Measurements from ENCODE around the gene NEU4.

Gene NEU4

DNA sequence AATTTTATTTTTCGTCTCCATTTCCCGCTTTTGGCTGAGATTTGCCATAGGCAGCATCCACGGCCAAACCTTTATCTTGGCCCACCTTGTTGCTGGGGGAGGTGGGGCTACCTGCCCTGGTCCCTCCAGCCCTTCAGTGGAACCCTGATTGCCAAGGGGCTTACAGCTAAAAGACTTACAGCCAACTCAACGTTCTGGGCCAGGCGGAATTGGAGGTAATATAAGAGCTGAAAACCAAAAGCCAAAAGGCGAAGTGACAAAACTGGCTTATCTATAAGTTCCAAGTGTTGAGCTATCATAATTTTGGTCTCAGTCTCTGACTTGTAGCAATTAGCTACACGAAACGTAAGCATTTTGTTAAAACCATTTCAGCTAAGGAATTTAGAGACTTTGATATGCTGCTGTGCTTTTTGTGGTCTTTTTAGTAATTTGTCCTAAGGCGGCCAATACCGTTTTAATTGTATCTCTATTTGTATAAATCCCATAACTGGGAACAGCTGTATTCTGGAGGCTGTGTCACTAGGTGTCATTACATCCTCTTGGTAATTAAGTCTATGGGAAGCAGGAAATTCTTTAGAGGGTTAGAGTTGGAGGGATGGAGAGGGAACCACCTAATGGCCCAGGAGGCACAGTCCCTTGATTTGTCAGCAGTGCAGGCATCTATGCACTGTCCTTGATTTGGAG lies 25.7 kb downstream of the NEU4 start:
- Histone ChIP-seq H3K4me1 (ENCODE audit: insufficient read depth, low read length, severe bottlenecking) (peaks cover 5% of the 10 kb centered on the region), H3K27me3 (ENCODE audit: insufficient read depth, low read length) (peaks cover 5% of the 10 kb centered on the region; the same call in 1 of the 2 replicates), H3K9me2 (ENCODE audit: low read depth, low read length) (no peaks in the 10 kb centered on the region), H3K4me3 (ENCODE audit: low read depth, low read length, poor library complexity, severe bottlenecking) (no peak overlapping the region), H3K9ac (ENCODE audit: low read length) (no peak overlapping the region), H2AFZ (ENCODE audit: low read length) (no peak overlapping the region), H3F3A (ENCODE audit: insufficient read depth, low read length) (no peaks in the 10 kb centered on the region), H3K79me2 (ENCODE audit: insufficient read depth, low read length) (no peaks in the 10 kb centered on the region), H3K4me2 (ENCODE audit: low read length) (no peak overlapping the region), H3K9me3 (ENCODE audit: low read length) (0 out of 2 replicates have a peak, but pooled peaks cover 2% of the 10 kb centered on the region), H3K36me3 (ENCODE audit: insufficient read depth, low read length) (no peaks in the 10 kb centered on the region; the same call in 1 of the 2 replicates), H4K20me1 (ENCODE audit: insufficient read depth, low read length) (no peaks in the 10 kb centered on the region), H3K27ac (ENCODE audit: low read depth, low read length, poor library complexity, severe bottlenecking) (no peak overlapping the region)
- TF ChIP-seq CTCF (IDR thresholded peaks at IDR 0.05; ENCODE audit: low read length): no peak
- no peak for TF ChIP-seq EZH2 (IDR thresholded peaks at IDR 0.05; ENCODE audit: borderline replicate concordance, low read length)

DNA sequence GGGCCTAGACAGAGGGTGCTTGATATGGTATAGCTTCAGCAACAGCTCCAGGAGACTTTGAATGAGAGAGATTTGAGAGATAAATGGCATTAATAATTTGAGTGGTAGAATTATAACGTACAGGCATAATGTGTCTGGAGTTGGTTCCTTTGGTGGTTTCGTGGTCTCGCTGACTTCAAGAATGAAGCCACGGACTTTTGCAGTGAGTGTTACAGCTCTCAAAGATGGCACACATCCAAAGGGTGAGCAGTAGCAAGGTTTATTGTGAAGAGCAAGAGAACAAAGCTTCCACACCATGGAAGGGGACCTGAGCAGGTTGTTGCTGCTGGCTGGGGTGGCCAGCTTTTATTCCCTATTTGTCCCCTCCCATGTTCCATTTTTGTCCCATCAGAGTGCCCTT lies 26.6 kb downstream of the NEU4 start:
- H3K27me3 ChIP-seq (ENCODE audit: insufficient read depth, low read length): peaks cover 8% of the 10 kb centered on the region; the same call in 1 of the 2 replicates
- H3K9me3 ChIP-seq (ENCODE audit: low read length): 0 out of 2 replicates have a peak, but pooled peaks cover 2% of the 10 kb centered on the region
- no peak overlapping the region for H3K9ac ChIP-seq (ENCODE audit: low read length)
- no peaks in the 10 kb centered on the region; the same call in 1 of the 2 replicates for H3K36me3 ChIP-seq (ENCODE audit: insufficient read depth, low read length)
- no peaks in the 10 kb centered on the region for H3K9me2 ChIP-seq (ENCODE audit: low read depth, low read length)
- H3K4me1 ChIP-seq (ENCODE audit: insufficient read depth, low read length, severe bottlenecking): peaks cover 5% of the 10 kb centered on the region
- no peaks in the 10 kb centered on the region for H4K20me1 ChIP-seq (ENCODE audit: insufficient read depth, low read length)
- H2AFZ ChIP-seq (ENCODE audit: low read length): no peak overlapping the region
- H3K4me2 ChIP-seq (ENCODE audit: low read length): no peak overlapping the region
- TF ChIP-seq EZH2 (IDR thresholded peaks at IDR 0.05; ENCODE audit: borderline replicate concordance, low read length) (no peak), CTCF (IDR thresholded peaks at IDR 0.05; ENCODE audit: low read length) (no peak)
- H3F3A ChIP-seq (ENCODE audit: insufficient read depth, low read length): no peaks in the 10 kb centered on the region
- no peaks in the 10 kb centered on the region for H3K79me2 ChIP-seq (ENCODE audit: insufficient read depth, low read length)
- H3K4me3 ChIP-seq (ENCODE audit: low read depth, low read length, poor library complexity, severe bottlenecking): no peak overlapping the region
- H3K27ac ChIP-seq (ENCODE audit: low read depth, low read length, poor library complexity, severe bottlenecking): no peak overlapping the region

- Histone ChIP-seq H2AFZ (ENCODE audit: low read length) (no peak overlapping the region), H3K27ac (ENCODE audit: low read depth, low read length, poor library complexity, severe bottlenecking) (no peak overlapping the region), H3K27me3 (ENCODE audit: insufficient read depth, low read length) (peaks cover 8% of the 10 kb centered on the region; the same call in 1 of the 2 replicates), H3K79me2 (ENCODE audit: insufficient read depth, low read length) (no peaks in the 10 kb centered on the region), H3K9me2 (ENCODE audit: low read depth, low read length) (no peaks in the 10 kb centered on the region), H4K20me1 (ENCODE audit: insufficient read depth, low read length) (no peaks in the 10 kb centered on the region), H3K36me3 (ENCODE audit: insufficient read depth, low read length) (no peaks in the 10 kb centered on the region; the same call in 1 of the 2 replicates), H3K4me2 (ENCODE audit: low read length) (no peak overlapping the region), H3K9me3 (ENCODE audit: low read length) (0 out of 2 replicates have a peak, but pooled peaks cover 2% of the 10 kb centered on the region), H3K4me3 (ENCODE audit: low read depth, low read length, poor library complexity, severe bottlenecking) (no peak overlapping the region), H3K4me1 (ENCODE audit: insufficient read depth, low read length, severe bottlenecking) (peaks cover 5% of the 10 kb centered on the region), H3F3A (ENCODE audit: insufficient read depth, low read length) (no peaks in the 10 kb centered on the region), H3K9ac (ENCODE audit: low read length) (no peak overlapping the region)
- no peak for TF ChIP-seq EZH2 (IDR thresholded peaks at IDR 0.05; ENCODE audit: borderline replicate concordance, low read length)
- no peak for TF ChIP-seq CTCF (IDR thresholded peaks at IDR 0.05; ENCODE audit: low read length)
Observed at GRCh38 chr2:241836292-241836691, 27.3 kb downstream of the NEU4 start.

Data from OCI-LY1 (cell line).